Fibroblast of lung (primary cell): ENCODE results near the gene FTL. TPM values are rescaled to one million over a fixed set of nuclear protein-coding genes. Genes with fewer than 3 reads are reported as not detected.

Experiments
- DNase-seq, 2 donors: peaks; one replicate each; pipeline versions ENCODE4 v3.0.0 to v3.0.0-alpha.2; 2010; ENCODE audit warnings: low read depth in 2 of 2
- H2AFZ ChIP-seq: 2 replicates; pipeline ENCODE4 v1.5.1; 2012; ENCODE audit warnings: low read length, control low read depth, inconsistent platforms
- H3K27ac ChIP-seq: 2 replicates; pipeline ENCODE4 v1.5.1; 2011; ENCODE audit warnings: low read length, control low read depth; ENCODE audit not compliant: insufficient read depth
- H3K27me3 ChIP-seq: 2 replicates; pipeline ENCODE4 v1.5.1; 2011; ENCODE audit warnings: mild to moderate bottlenecking, low read length; ENCODE audit not compliant: control insufficient read depth, insufficient read depth
- H3K36me3 ChIP-seq: 2 replicates; pipeline ENCODE4 v1.5.1; 2011; ENCODE audit warnings: low read length; ENCODE audit not compliant: control insufficient read depth, insufficient read depth
- H3K4me1 ChIP-seq: 2 replicates; pipeline ENCODE4 v1.5.1; 2011; ENCODE audit warnings: low read length; ENCODE audit not compliant: control insufficient read depth, insufficient read depth; ENCODE audit errors: extremely low read depth
- H3K4me2 ChIP-seq: 2 replicates; pipeline ENCODE4 v1.5.1; 2011; ENCODE audit warnings: low read length, control low read depth; ENCODE audit not compliant: insufficient read depth; ENCODE audit errors: extremely low read depth
- H3K4me3 ChIP-seq, 4 experiments: fragments of 200-600 bp in 1 of 4; sonication (generic) in 1 of 4; replicated peaks in 1 of 4; 2 replicates each; pipeline ENCODE4 v1.5.1; 2011 to 2016; ENCODE audit warnings: low read length in 4 of 4, low read depth in 3 of 4, mild to moderate bottlenecking in 3 of 4, control low read depth in 2 of 4, inconsistent platforms in 1 of 4, mixed read lengths in 1 of 4; ENCODE audit not compliant: insufficient read depth in 1 of 4; ENCODE audit errors: control extremely low read depth in 1 of 4
- H3K79me2 ChIP-seq: 2 replicates; pipeline ENCODE4 v1.5.1; 2012; ENCODE audit warnings: mild to moderate bottlenecking, low read length, inconsistent platforms; ENCODE audit not compliant: control insufficient read depth, insufficient read depth
- H3K9ac ChIP-seq: 2 replicates; pipeline ENCODE4 v1.5.1; 2011; ENCODE audit warnings: mild to moderate bottlenecking, low read length, control low read depth; ENCODE audit not compliant: insufficient read depth
- H3K9me3 ChIP-seq: 2 replicates; pipeline ENCODE4 v1.5.1; 2012; ENCODE audit warnings: low read depth, low read length; ENCODE audit not compliant: control insufficient read depth, insufficient read depth
- H4K20me1 ChIP-seq: 2 replicates; pipeline ENCODE4 v1.5.1; 2011; ENCODE audit warnings: low read length; ENCODE audit not compliant: control insufficient read depth, insufficient read depth; ENCODE audit errors: extremely low read depth
- CTCF ChIP-seq, 2 donors: IDR thresholded peaks in 1 of 2; conservative IDR thresholded peaks in 1 of 2; 1 replicate in 1 of 2; 2 replicates in 1 of 2; pipeline ENCODE4 v1.5.1; 2011 to 2012; ENCODE audit warnings: low read length in 2 of 2, control low read depth in 1 of 2, inconsistent platforms in 1 of 2, low read depth in 1 of 2, mild to moderate bottlenecking in 1 of 2
- EZH2 ChIP-seq: IDR thresholded peaks from 2 replicates; pipeline ENCODE4 v1.5.1; 2012; ENCODE audit warnings: low read length, control low read depth, mild to moderate bottlenecking; ENCODE audit errors: missing control alignments
- polyA plus RNA-seq, 2 donors: library from polyadenylated mRNA; depleted of rRNA in 1 of 2; stranded (reverse) in 1 of 2; unstranded in 1 of 2; fragments of >200 nt; gene quantifications; 2 replicates each; pipeline ENCODE4 v1.2.1, GENCODE V29; 2011 to 2012; ENCODE audit warnings: missing spikeins in 1 of 2
- total RNA-seq: library from RNA; depleted of rRNA; stranded (reverse); fragments of >200 nt; gene quantifications from 2 replicates; pipeline ENCODE4 v1.2.1, GENCODE V29; 2014

The FTL gene
- total and polyA plus RNA-seq, 2 donors (not counting 1 experiment from before 2014, with no cell fraction given) = 1,844 to 6,440 TPM

- Histone ChIP-seq H3K9me3 (no peaks in the 10 kb centered on the region), H2AFZ (no peak overlapping the region), H3K27ac (peak overlapping the region; percentile 51), H4K20me1 (peaks cover 6% of the 10 kb centered on the region), H3K36me3 (peaks cover 17% of the 10 kb centered on the region), H3K4me3 (no peak overlapping the region), H3K4me1 (peaks cover 19% of the 10 kb centered on the region), H3K4me2 (no peak overlapping the region), H3K9ac (no peak overlapping the region), H3K79me2 (peaks cover 24% of the 10 kb centered on the region), H3K27me3 (no peaks in the 10 kb centered on the region)
- TF ChIP-seq CTCF (conservative IDR thresholded peaks at IDR 0.05 in 1 of 2, IDR thresholded peaks at IDR 0.05 in 1 of 2; ENCODE audit: low read depth in 1 of 2, low read length in 2 of 2) = no peak
- no peak for TF ChIP-seq EZH2
- DNase-seq = peak in 1 of 2 donors; percentile 42
Observed at GRCh38 chr19:48962029-48962848, 2.9 kb upstream of the FTL start.

GRCh38 chr19:48962849-48963165 lies 2.3 kb upstream of the FTL start:
- TF ChIP-seq EZH2 (no peak), CTCF (conservative IDR thresholded peaks at IDR 0.05 in 1 of 2, IDR thresholded peaks at IDR 0.05 in 1 of 2; ENCODE audit: low read depth in 1 of 2, low read length in 2 of 2) (no peak)
- Histone ChIP-seq H3K36me3 (peaks cover 17% of the 10 kb centered on the region), H3K79me2 (peaks cover 22% of the 10 kb centered on the region), H3K4me3 (no peak overlapping the region), H3K9me3 (no peaks in the 10 kb centered on the region), H3K4me2 (no peak overlapping the region), H3K4me1 (peaks cover 19% of the 10 kb centered on the region), H4K20me1 (peaks cover 6% of the 10 kb centered on the region), H2AFZ (no peak overlapping the region), H3K27ac (no peak overlapping the region), H3K9ac (no peak overlapping the region), H3K27me3 (no peaks in the 10 kb centered on the region)
- DNase-seq = no peak

- Histone ChIP-seq H3K36me3 (peaks cover 17% of the 10 kb centered on the region), H3K4me3 (peak overlapping the region in 2 of 4 experiments; percentile 35 to 38)
Observed at GRCh38 chr19:48963371-48964204, 1.5 kb upstream of the FTL start.

More at GRCh38 chr19:48963371-48964204, 1.5 kb upstream of the FTL start:
- H4K20me1 ChIP-seq = peaks cover 6% of the 10 kb centered on the region
- no peaks in the 10 kb centered on the region for H3K9me3 ChIP-seq
- peak; percentile 70 to 75 for DNase-seq
- H3K4me1 ChIP-seq = peaks cover 19% of the 10 kb centered on the region
- no peak overlapping the region for H2AFZ ChIP-seq
- TF ChIP-seq EZH2 = no peak
- no peak for TF ChIP-seq CTCF (conservative IDR thresholded peaks at IDR 0.05 in 1 of 2, IDR thresholded peaks at IDR 0.05 in 1 of 2; ENCODE audit: low read depth in 1 of 2, low read length in 2 of 2)
- H3K27me3 ChIP-seq = no peaks in the 10 kb centered on the region
- peak overlapping the region; percentile 80 for H3K27ac ChIP-seq
- peaks cover 19% of the 10 kb centered on the region for H3K79me2 ChIP-seq
- peak overlapping the region; percentile 35 for H3K9ac ChIP-seq
- H3K4me2 ChIP-seq = peak overlapping the region; percentile 75
